Measurements from ENCODE around the gene TMEM132D.

- TF ChIP-seq POLR2AphosphoS5 (IDR thresholded peaks at IDR 0.05): no peak
- TF ChIP-seq CTCF (IDR thresholded peaks at IDR 0.05): no peak
- no peak for TF ChIP-seq POLR2A (IDR thresholded peaks at IDR 0.05)
- no peak for TF ChIP-seq EP300 (IDR thresholded peaks at IDR 0.05)
These were observed 409.1 kb downstream of the TMEM132D start for GRCh38 chr12:129494766-129495165.

Measured in gastroesophageal sphincter (tissue), 3 donors.